GM12891 (cell line): ENCODE data around the gene NOM1.

Experiments used
- PAX5 ChIP-seq: IDR thresholded peaks from 2 replicates; pipeline ENCODE4 v1.6.1; 2011; ENCODE audit warnings: low read length, moderate library complexity, mild to moderate bottlenecking; ENCODE audit not compliant: insufficient read depth, severe bottlenecking
- POLR2A ChIP-seq: IDR thresholded peaks from 2 replicates; pipeline ENCODE4 v1.6.1; 2011; ENCODE audit warnings: low read depth, low read length, control low read depth
- POLR2AphosphoS5 ChIP-seq: IDR thresholded peaks from 2 replicates; pipeline ENCODE4 v1.6.1; 2011; ENCODE audit warnings: low read depth, low read length, control low read depth
- POU2F2 ChIP-seq: IDR thresholded peaks from 2 replicates; pipeline ENCODE4 v1.6.1; 2011; ENCODE audit warnings: low read depth, mild to moderate bottlenecking, control low read depth, low read length, moderate library complexity
- SPI1 ChIP-seq: IDR thresholded peaks from 2 replicates; pipeline ENCODE4 v1.6.1; 2011; ENCODE audit warnings: low read depth, low read length, control low read depth
- TAF1 ChIP-seq: IDR thresholded peaks from 2 replicates; pipeline ENCODE4 v1.6.1; 2011; ENCODE audit warnings: low read depth, low read length, control low read depth

DNA sequence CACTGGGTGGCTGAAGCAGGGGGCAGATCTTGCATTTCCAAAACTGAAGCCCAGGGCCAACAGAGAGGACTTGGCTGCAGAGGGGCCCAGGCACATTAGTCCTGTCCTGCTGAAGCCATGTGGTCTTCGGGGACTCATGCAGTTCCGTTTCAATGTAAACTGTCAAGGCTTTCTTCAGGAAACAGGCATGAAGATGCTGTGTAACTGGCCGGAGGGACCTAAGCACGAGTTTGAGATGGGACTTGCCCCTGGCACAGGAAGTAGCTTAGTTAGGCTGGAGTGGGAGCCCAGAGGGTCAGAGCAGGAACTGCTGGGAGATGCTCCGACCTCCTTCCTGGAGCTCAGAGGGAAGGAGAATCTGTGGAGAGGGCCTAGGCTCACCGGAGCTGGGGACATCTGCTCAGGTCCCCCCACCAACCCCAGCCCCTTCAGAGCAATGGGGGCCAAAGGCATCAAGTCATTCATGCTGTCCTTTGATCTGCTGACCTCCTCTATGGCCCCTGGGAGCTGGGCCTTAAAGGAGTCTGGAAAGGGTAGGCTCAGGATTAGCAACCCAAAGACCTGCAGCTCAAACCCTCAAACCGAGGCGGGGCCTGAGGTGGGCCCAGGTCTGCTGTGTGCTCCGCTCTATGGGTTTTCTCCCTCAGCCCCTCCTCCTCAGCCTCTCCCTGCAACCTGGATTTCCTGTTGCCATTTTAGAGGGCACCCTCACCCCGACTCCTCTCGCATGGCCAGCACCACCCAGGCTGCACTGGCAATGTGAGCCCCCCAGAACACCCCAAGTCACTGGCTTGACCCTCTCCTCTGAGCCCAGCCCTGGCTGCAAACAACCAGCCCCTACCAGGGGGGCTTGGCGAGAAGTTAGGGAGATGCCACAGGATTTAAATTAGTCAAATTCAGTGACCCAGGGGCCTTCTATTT lies 65.4 kb downstream of the NOM1 start:
- no peak for TF ChIP-seq POLR2A
- no peak for TF ChIP-seq POLR2AphosphoS5
- TF ChIP-seq SPI1 = no peak
- TF ChIP-seq POU2F2 = no peak
- TF ChIP-seq PAX5 = no peak
- TF ChIP-seq TAF1 = no peak
